HG03354 (cell line): Measurements from ENCODE around the gene TSSC4.
"Not testable (repeated sequence)": the region's sequence is repeated elsewhere in the genome, so short reads cannot be mapped to it uniquely, and the experiment has no call there.

Experiments used
- ATAC-seq: cut with Tn5 transposase; IDR thresholded peaks from one replicate; pipeline ENCODE4 v1.9.1; 2021; ENCODE audit warnings: mild to moderate bottlenecking; ENCODE audit not compliant: unreplicated experiment, poor library complexity, severe bottlenecking

Gene TSSC4

GRCh38 chr11:2400069-2400761, at the start of gene TSSC4:
TSSC4 (plus strand) TSS chr11:2400750; CDS start chr11:2402634, 1,884 bp downstream.
- peak; percentile 86 for ATAC-seq

GRCh38 chr11:2351701-2352100, 48.8 kb upstream of the TSSC4 start:
- ATAC-seq: no peak

- ATAC-seq: no peak
These were observed 48.1 kb upstream of the TSSC4 start for GRCh38 chr11:2352420-2352819.

GRCh38 chr11:2355000-2355644, 45.4 kb upstream of the TSSC4 start:
- ATAC-seq: no peak

- no peak for ATAC-seq
These were observed 43.3 kb upstream of the TSSC4 start for GRCh38 chr11:2357246-2357645.

- not testable (repeated sequence) for ATAC-seq
These were observed 42.9 kb upstream of the TSSC4 start for GRCh38 chr11:2357651-2358050.

GRCh38 chr11:2358754-2359442, 41.7 kb upstream of the TSSC4 start:
- ATAC-seq: no peak

GRCh38 chr11:2359557-2359956, 41.0 kb upstream of the TSSC4 start:
- no peak for ATAC-seq

- ATAC-seq: no peak
These were observed 40.4 kb upstream of the TSSC4 start for GRCh38 chr11:2360081-2360642.

- no peak for ATAC-seq
These were observed 39.0 kb upstream of the TSSC4 start for GRCh38 chr11:2361565-2361964.

- ATAC-seq: no peak
These were observed 38.1 kb upstream of the TSSC4 start for GRCh38 chr11:2362414-2362813.

GRCh38 chr11:2363130-2363529, 37.4 kb upstream of the TSSC4 start:
- ATAC-seq: no peak

- no peak for ATAC-seq
These were observed 36.8 kb upstream of the TSSC4 start for GRCh38 chr11:2363577-2364370.

GRCh38 chr11:2364386-2364785, 36.2 kb upstream of the TSSC4 start:
- ATAC-seq: not testable (repeated sequence)

GRCh38 chr11:2365571-2366210, 34.9 kb upstream of the TSSC4 start:
- no peak for ATAC-seq

- no peak for ATAC-seq
These were observed 34.3 kb upstream of the TSSC4 start for GRCh38 chr11:2366276-2366675.

GRCh38 chr11:2366733-2367132, 33.8 kb upstream of the TSSC4 start:
- no peak for ATAC-seq

- ATAC-seq: no peak
These were observed 33.0 kb upstream of the TSSC4 start for GRCh38 chr11:2367266-2368160.
